HepG2 (cell line): ENCODE results near the gene COQ7. TPM values are rescaled to one million over a fixed set of nuclear protein-coding genes. Genes with fewer than 3 reads are reported as not detected.

Source experiments
- ADNP ChIP-seq: sonication (generic); formaldehyde crosslinking; IDR thresholded peaks from 2 replicates; pipeline ENCODE4 v1.4.0; 2020; ENCODE audit warnings: missing genetic modification reagents
- CHD2 ChIP-seq: IDR thresholded peaks from 2 replicates; pipeline ENCODE4 v1.6.1; 2011; ENCODE audit warnings: low read depth, low read length, improper control_type of control experiment
- FOXA3 ChIP-seq: IDR thresholded peaks from 2 replicates; pipeline ENCODE4 v1.6.1; 2016; ENCODE audit warnings: missing genetic modification reagents, missing compliant biosample characterization
- GATAD2A ChIP-seq: IDR thresholded peaks from 2 replicates; pipeline ENCODE4 v1.6.1; 2016
- RNF2 ChIP-seq: fragments of 450-650 bp; conservative IDR thresholded peaks from 2 replicates; pipeline ENCODE4 v1.6.1; 2016; ENCODE audit warnings: low read depth
- ZC3H4 ChIP-seq: sonication (generic); formaldehyde crosslinking; IDR thresholded peaks from 2 replicates; pipeline ENCODE4 v1.4.0; 2020; ENCODE audit warnings: missing genetic modification reagents, borderline replicate concordance
- ZNF296 ChIP-seq: sonication (generic); formaldehyde crosslinking; conservative IDR thresholded peaks from 2 replicates; pipeline ENCODE4 v1.5.0; 2020; ENCODE audit warnings: mild to moderate bottlenecking, missing genetic modification reagents
- ZNF333 ChIP-seq: sonication (generic); formaldehyde crosslinking; IDR thresholded peaks from 2 replicates; pipeline ENCODE4 v1.4.0; 2020; ENCODE audit warnings: mild to moderate bottlenecking, missing genetic modification reagents, borderline replicate concordance
- ZNF501 ChIP-seq: sonication (generic); formaldehyde crosslinking; IDR thresholded peaks from 2 replicates; pipeline ENCODE4 v1.5.1; 2020; ENCODE audit warnings: mild to moderate bottlenecking, moderate library complexity, missing genetic modification reagents
- ZNF639 ChIP-seq: conservative IDR thresholded peaks from 2 replicates; pipeline ENCODE4 v1.6.1; 2018; ENCODE audit warnings: missing genetic modification reagents
- ZNF737 ChIP-seq: sonication (generic); formaldehyde crosslinking; IDR thresholded peaks from 2 replicates; pipeline ENCODE4 v1.5.0; 2020; ENCODE audit warnings: missing genetic modification reagents, mild to moderate bottlenecking, borderline replicate concordance
- ZXDC ChIP-seq: sonication (generic); formaldehyde crosslinking; IDR thresholded peaks from 2 replicates; pipeline ENCODE4 v1.5.0; 2020; ENCODE audit warnings: mild to moderate bottlenecking, missing genetic modification reagents
- polyA plus RNA-seq, 8 experiments: library from polyadenylated mRNA; depleted of rRNA in 3 of 8; stranded (reverse) in 7 of 8; unstranded in 1 of 8; fragments of >200 nt; fragmentation: Illumina TruSeq in 4 of 8; extraction: Trizol in 4 of 8; gene quantifications; 2 replicates each; pipeline versions ENCODE4 v1.2.1 to v1.2.3, GENCODE V29; 2011 to 2016; ENCODE audit warnings: low read depth in 4 of 8, missing spikeins in 1 of 8, mixed read lengths in 1 of 8; ENCODE audit not compliant: insufficient read depth in 1 of 8
- total RNA-seq, 5 experiments: library from RNA; depleted of rRNA; stranded (reverse); fragments of >200 nt; fragmentation: Illumina TruSeq; extraction: Trizol; gene quantifications; 2 replicates each; pipeline ENCODE4 v1.2.3, GENCODE V29; 2016; ENCODE audit warnings: low read depth in 1 of 5
- TF ChIP-seq, protein P1 (sequence below): sonication (generic); formaldehyde crosslinking; IDR thresholded peaks from 2 replicates; pipeline ENCODE4 v1.4.0; 2020; ENCODE audit warnings: missing genetic modification reagents, borderline replicate concordance
- TF ChIP-seq, protein P2 (sequence below), 2 experiments: sonication (generic) in 1 of 2; formaldehyde crosslinking in 1 of 2; IDR thresholded peaks; 2 replicates each; pipeline versions ENCODE4 v1.5.1 to v1.6.1; 2011 to 2020; ENCODE audit warnings: borderline replicate concordance in 1 of 2, low read depth in 1 of 2, low read length in 1 of 2, mild to moderate bottlenecking in 1 of 2, missing genetic modification reagents in 1 of 2, moderate library complexity in 1 of 2

COQ7 gene
- total and polyA plus RNA-seq, 2 of the 13 experiments (the other 11 are each of a cell fraction or from before 2014, with no cell fraction given), result 20.1 to 45.7 TPM

DNA sequence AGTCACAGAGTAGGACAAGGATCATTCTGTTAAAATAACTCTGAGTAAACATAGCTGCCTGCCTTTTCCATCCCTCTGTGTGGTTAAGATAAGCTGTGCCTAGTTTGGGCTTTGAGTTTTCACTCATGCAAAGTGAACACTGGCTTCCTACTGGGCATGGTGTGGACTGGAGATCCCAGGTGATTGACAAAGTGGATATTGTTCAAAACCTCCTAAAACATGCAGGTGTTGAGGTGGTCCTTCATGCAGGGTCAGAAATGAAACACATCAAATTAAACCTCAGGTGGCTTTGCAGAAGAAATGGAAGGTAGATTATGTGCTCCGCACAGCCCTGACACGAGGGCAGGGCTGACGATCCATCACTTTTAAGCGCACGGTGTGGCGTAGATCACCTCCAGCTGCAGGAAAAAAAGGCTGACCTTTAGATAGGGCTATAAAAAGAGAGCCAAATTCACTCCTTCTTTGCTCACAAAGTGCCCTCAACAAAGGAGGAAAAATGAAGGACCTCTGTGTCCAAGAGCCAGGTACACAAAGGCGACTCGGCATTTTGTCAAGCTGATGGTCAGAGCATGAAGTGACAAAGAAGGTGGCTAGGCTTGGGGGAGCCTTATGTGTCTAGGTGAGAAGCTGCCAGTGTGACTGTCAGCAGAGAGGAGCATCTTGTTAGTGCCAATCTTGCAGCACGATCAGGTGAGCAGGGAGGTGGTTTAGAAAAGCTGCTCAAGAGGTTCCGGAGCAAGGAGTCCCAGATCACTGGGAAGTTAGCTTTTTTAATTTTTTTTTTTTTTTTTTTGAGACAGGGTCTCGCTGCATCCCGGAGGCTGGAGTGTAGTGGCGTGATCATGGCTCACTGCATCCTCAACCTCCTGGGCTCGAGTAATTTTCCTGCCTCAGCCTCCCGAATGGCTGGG is 26.5 kb downstream of the COQ7 start (continued):
- TF ChIP-seq GATAD2A (0 out of 2 replicates have a peak, but pooled peaks have one; percentile 59), ZC3H4 (CRISPR knock-in tag) (no peak), RNF2 (no peak), ZNF501 (CRISPR knock-in tag) (0 out of 2 replicates have a peak, but pooled peaks have one; percentile 58), FOXA3 (peak; percentile 80), ZNF333 (CRISPR knock-in tag) (no peak), ZNF296 (no peak), CHD2 (no peak), ZXDC (no peak), ZNF639 (CRISPR knock-in tag) (no peak), ADNP (no peak), ZNF737 (CRISPR knock-in tag) (no peak; the same call in 1 of the 2 replicates)
- TF ChIP-seq, protein P1, sequence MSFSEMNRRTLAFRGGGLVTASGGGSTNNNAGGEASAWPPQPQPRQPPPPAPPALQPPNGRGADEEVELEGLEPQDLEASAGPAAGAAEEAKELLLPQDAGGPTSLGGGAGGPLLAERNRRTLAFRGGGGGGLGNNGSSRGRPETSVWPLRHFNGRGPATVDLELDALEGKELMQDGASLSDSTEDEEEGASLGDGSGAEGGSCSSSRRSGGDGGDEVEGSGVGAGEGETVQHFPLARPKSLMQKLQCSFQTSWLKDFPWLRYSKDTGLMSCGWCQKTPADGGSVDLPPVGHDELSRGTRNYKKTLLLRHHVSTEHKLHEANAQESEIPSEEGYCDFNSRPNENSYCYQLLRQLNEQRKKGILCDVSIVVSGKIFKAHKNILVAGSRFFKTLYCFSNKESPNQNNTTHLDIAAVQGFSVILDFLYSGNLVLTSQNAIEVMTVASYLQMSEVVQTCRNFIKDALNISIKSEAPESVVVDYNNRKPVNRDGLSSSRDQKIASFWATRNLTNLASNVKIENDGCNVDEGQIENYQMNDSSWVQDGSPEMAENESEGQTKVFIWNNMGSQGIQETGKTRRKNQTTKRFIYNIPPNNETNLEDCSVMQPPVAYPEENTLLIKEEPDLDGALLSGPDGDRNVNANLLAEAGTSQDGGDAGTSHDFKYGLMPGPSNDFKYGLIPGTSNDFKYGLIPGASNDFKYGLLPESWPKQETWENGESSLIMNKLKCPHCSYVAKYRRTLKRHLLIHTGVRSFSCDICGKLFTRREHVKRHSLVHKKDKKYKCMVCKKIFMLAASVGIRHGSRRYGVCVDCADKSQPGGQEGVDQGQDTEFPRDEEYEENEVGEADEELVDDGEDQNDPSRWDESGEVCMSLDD (CRISPR knock-in tag), result no peak
- TF ChIP-seq, protein P2, sequence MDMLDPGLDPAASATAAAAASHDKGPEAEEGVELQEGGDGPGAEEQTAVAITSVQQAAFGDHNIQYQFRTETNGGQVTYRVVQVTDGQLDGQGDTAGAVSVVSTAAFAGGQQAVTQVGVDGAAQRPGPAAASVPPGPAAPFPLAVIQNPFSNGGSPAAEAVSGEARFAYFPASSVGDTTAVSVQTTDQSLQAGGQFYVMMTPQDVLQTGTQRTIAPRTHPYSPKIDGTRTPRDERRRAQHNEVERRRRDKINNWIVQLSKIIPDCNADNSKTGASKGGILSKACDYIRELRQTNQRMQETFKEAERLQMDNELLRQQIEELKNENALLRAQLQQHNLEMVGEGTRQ (IDR thresholded peaks at IDR 0.05; ENCODE audit: low read depth, low read length), result no peak
- TF ChIP-seq, protein P2 (CRISPR knock-in tag; IDR thresholded peaks at IDR 0.05; ENCODE audit: borderline replicate concordance), result no peak
